Stimulated activated CD4-positive, alpha-beta T cell treated with anti-CD3 and anti-CD28 coated beads, Interleukin-12 subunit alpha, Interleukin-12 subunit beta, amount 100 ng/mL, for 48 hours (primary cell): ENCODE results near the gene BUB1B.

Experiments
- DNase-seq, 3 donors: peaks; one replicate each; pipeline ENCODE4 v3.0.0-alpha.2; 2020; ENCODE audit warnings: low read depth in 2 of 3, low spot score in 1 of 3

BUB1B gene

DNA sequence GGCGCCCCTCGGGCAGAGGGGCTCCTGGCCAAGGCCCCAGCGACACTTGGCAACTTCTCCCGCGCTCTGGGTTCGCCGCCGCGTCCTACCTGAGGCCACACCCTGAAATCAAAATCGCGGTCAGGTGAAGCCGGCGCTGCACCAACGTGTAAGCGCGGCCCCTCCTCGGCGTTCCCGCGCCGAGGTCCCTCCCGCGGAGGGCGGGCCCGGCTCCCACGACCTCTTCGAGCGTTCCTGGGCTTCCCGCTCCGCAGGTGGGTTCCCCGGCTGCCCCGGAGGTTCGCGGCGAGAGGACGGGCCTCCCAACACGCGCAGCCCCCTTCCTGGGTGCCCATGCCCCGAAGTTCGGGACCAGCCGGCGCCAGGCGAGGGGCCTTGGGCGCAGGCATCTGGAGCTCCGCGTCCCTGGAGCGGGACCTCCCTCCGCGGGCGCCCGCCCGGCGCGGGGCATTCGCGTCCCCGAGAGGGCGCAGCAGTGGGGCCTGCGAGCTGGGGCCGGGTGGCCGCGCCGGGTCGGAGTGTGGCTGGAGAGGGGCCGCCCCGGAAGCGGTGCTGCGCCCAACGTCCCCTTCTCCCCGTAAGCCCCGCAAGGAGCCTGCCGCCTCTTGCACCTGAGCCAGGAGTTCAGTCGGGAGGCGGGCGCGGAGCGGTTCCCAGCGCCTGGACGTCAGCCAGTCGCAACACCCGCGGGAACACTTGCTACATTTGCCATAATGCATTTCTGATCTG, 91.7 kb downstream of the BUB1B start:
- no peak for DNase-seq

DNA sequence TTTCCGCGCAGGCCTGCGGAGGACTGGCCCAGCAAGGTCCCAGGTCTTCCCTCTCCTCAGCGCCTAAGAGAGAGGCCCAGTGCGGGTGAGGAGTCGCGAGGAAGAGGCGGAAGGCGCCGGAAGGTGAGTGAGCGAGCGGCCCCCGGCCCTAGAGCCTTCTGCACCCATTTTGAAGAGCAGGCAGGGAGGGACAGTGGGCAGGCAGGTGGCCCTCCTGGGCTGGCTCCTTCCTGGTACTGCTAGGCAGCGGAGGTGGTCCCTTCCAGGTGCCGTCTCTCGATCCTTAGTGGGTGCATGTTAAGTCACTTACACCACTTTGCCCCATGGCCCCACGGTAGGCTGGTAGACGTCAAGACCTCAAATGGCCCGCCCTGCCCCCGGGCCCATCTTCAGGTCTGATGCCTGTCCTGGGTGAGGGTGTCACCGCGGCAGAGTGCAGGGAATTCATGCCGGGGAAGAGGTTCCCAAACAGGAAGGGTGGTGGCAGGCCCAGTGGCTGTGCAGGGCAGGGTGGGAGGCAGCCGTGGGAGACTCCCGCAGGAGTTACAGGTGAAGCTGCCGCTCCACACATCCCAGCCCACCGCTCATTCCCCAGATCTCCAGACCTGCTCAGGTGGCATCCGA, 92.4 kb downstream of the BUB1B start:
- no peak for DNase-seq

DNA sequence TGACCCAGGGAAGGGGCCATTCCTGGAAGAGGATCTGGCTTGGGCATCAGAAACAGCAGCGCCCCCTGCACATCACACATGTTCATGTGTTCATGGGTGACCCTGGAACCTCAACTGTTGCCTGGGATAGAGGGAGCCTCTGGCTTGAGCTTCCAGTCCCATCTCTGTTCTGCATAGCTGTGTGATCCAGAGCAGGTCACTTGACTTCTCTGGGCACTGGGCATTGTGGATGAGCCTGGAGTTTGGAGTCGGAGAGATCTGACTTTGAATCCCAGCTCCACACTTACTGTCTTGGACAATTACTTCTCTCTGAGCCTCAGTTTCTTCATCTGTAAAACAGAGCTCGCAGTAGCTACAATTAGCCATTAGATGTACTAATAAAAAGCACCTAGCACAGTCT, 93.6 kb downstream of the BUB1B start:
- no peak for DNase-seq

DNA sequence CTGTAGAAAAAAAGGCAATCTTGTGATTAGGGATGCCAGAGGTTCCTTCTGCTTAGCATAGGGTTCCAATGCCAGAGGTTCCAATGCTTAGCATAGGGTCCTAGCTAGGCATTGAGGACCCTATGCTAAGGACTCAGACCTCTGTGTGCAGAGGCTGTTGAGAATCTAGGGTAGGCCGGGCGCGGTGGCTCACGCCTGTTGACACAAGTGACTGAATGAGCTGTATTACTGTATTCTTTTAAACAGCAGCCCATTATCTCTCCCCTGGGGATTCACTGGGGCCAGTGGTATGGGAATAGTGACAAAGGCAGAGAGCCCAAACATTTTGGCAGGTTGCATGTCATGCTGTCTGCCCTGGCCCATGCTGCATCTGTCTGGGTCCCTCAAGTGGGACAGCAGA, 94.2 kb downstream of the BUB1B start:
- no peak for DNase-seq

DNA sequence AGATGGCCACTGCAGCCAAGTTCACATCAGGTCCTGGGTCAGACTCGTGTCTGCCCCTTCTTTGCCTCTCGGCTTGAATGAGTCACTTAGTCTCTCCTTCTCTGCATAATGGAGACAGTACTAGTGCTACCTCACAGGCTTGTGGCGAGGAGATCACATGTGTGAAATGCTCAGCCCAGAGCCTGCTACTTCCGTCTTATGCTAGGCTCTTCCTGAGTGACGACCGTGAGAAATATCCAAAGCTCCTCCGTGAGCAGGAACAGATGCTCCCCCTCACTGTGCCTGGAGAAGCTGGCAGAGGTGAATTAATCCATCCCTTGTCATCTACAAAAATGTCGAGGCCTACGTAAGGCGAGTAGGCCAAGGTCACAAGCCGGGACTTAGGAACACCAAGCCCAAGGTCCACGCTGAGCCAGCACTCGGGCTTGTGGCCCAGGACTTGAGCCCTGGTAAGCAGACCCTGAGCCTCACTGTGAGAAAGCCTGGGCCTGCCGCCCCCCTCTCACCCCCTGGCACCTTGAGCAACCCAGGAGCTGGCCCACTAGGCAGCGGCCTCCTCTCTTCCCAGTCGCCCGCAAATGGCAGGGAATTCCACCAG, 95.9 kb downstream of the BUB1B start:
- DNase-seq = no peak

DNA sequence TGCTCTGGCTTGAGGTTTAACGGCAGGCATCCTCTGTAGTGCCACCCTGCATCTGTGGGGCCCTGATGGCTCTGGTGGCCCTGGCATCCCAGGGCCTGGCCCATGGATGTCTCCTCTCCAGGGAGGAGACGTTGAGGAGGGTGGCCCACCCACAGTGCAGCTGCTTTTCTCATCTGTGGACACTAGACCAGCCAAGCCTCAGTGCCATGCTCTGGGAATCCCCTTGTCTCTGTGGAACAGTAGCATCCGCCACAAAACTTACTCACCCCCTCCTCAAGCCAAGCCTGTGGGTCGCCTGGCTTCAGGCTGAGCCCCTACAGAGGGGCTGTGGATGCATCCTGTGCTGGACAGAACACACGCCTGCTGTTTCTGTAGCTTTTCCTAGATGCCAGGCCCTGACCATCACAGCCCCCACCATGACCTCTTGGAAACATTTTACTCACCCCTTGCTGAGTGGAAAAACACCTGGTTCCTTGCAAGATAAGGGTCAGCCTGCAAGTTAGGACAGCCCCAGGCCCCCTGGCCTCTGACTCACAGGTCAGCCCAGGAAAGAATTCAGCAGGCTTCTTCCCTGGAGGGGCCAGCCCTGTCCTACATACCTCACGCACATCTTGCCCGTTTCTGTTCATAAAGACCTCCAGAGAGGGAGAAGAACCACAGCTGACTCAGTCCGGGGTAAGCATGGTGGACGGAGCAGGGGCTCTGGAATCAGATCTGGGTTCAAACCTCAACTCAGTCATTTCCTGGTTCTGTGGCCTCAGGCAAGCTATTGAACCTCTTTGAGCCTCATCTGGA, 97.0 kb downstream of the BUB1B start:
- no peak for DNase-seq

DNA sequence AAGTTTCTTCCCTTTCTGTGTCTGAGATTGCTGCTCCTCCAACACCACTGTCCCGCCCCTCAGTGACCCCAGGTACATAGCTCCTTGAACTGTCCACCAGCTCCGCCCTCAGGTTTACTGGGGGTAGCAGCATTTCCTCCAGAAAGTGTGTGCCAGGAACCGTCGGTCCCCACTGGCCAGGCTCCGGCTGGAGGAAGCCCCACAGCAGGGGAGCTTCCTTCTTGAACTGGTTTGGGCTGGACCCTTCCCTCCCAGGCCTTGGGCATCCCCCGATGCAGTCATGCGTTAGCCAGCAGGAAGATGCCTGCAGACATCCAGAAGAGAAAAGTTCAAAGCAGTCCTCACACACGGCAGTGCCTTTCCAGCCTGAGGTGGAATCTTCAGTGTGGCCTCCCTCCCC, 97.7 kb downstream of the BUB1B start:
- DNase-seq = no peak

DNA sequence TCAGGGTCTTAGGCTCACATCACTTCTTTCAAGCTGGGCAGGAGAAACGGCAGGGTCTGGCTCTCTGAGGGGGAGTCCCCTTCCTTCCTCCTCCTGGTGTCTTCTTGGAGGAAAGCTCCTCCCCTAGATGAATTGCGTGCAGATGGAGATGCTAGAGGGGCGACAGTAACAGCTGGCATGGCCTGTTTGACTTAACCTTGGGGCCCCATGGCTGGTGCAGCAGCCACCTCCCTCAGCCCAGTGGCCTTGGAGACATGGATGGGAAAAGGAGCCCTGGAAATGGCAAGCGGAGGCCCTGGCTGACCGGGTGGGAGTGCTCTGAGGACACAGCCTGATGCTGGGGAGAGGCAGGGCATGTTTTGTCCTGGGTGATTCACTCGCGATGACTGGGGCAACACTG, 98.2 kb downstream of the BUB1B start:
- DNase-seq = no peak

DNA sequence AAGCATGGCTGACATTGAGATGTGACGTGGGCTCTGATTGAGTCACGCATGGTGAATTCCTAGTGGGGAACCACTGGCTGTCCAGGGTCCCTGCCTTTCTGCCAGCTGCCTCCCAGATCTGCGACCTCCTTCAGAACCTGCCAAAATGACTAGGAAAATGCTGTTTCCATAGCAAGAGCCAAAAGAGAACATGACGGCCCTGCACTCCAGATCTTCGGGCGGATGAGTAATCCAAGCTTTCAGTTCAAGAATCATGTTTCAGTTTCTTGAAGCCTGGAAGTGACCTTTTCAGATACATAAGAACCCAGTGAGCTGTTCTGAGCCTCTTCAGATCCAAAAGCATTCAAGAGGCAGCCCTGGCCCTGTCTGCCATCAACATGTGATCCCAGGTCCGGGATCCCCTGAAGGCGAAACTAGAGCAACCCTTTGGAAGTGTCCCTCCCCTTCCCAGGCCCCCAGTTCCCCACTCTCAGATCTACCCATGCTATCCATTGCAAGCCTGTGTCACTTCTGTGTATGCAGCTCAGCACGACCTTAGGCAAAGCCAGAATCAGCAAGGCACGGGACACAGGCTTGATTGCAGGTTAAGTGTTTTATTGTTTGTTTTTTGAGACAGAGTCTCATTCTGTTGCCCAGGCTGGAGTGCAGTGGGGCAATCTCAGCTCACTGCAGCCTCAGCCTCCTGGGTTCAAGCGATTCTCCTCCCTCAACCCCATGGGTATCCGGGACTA, 102.3 kb downstream of the BUB1B start:
- no peak for DNase-seq

DNA sequence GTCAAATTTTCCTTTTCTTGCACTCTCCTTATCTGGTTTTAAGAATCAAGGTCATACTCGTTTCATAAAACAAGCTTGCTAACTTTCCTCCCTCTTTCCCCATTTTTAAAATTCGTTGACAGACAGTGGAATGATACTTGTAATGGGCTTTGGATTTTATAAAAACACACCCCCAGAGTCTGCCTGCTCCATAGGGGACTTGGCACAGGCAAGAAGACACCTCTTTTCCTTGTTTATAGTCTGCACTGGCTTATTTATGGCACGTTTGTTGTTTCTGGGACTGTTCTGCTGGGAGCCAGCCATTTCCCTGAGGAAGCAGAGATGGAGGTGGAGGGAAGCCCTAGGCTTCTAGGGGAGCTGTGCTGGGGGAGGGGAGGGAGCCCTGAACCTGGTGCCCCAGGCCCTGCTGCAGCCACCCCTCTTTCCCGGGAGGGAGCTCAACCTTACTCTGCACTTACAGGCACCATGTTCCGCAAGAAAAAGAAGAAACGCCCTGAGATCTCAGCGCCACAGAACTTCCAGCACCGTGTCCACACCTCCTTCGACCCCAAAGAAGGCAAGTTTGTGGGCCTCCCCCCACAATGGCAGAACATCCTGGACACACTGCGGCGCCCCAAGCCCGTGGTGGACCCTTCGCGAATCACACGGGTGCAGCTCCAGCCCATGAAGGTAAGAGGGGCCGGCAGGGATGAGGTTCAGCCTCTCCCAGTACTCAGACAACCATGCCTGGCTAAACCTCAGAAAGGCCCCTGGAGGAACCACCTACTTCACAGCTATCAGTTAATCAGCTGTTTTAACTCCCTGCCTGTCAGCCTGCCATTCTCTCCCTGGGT, 103.7 kb downstream of the BUB1B start:
- no peak for DNase-seq

DNA sequence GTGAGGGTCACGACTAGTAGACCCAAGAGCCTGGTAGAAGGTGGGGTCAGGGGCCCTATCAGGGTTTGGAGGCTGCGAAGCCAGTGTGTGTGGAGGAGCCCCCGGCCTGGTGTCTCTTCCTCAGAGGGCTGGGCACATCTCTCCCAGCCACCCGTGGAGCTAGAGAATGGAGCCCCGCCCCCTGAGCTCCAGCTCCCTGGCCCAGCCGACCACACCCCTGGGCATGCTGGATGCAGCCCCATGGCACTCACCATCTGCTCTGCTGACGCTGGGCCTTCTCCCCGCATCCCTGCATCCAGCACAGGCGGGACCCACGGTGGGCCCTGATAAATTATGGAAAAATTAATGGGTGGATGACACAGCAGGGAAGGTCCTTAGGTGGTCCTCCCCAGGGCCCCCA, 104.5 kb downstream of the BUB1B start:
- DNase-seq = no peak

DNA sequence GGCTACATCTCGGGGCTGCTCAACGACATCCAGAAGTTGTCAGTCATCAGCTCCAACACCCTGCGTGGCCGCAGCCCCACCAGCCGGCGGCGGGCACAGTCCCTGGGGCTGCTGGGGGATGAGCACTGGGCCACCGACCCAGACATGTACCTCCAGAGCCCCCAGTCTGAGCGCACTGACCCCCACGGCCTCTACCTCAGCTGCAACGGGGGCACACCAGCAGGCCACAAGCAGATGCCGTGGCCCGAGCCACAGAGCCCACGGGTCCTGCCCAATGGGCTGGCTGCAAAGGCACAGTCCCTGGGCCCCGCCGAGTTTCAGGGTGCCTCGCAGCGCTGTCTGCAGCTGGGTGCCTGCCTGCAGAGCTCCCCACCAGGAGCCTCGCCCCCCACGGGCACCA, 105.0 kb downstream of the BUB1B start:
- DNase-seq = no peak

DNA sequence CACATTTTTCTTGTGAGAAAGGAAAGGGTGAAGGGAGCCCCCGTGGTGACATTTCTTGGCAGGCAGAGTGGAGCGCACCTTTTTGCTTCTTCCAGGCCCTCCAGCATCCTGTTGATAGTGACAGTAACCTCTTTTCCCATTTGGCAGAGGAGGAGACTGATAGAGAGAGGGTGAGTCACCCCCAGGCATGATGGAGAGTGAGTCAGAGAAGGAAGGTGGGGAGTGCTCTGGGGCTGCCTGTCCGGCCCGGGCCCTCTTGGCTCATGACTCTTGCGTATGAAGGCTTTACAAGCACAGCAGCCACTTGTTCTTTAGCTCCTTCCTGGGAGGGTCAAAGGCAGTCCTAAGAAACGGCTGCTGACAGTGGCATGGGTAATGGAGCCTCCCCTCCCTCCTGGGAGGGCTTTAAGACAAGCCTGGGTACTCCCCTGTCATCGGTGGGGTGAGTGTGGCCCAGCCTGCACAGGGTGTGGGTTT, 106.0 kb downstream of the BUB1B start:
- DNase-seq = no peak

DNA sequence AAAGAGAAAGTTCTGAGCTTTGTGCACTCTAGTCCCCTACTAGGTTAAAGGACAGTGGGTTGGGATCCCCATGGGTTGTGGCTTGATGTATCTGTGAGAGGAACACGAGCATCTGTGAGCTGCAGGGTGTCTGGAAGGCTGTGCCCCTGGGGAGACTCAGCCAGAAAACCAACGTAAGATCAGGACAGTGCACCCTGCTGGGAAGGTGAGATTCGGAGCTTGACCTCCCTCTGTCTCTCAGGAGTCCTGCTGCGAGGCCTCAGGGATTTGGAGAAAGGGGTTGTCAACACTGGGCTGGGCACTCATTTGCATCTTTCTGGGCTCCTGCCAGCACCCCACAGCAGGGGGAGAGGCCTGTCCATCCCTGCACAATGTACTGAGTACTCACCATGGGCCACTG, 106.8 kb downstream of the BUB1B start:
- no peak for DNase-seq

DNA sequence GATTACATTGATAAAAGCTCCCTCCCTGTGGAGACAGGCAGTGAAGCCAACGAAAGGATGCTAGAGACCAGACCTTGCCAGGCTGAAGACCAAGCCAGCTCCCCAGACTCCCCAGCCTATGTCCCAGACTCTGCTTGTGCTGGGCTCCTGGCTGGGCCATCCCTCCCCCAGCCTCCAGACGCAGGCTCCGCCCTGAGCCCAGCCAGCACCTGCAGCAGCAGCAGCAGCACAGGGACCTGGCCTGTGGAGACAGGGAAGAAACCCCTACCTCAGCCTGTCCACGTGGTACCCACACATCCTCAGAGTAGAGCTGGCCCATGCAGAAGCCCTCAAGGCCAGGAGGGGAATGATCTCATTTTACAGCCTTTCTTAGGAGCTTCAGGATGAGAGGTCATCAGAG, 108.7 kb downstream of the BUB1B start:
- DNase-seq = no peak

DNA sequence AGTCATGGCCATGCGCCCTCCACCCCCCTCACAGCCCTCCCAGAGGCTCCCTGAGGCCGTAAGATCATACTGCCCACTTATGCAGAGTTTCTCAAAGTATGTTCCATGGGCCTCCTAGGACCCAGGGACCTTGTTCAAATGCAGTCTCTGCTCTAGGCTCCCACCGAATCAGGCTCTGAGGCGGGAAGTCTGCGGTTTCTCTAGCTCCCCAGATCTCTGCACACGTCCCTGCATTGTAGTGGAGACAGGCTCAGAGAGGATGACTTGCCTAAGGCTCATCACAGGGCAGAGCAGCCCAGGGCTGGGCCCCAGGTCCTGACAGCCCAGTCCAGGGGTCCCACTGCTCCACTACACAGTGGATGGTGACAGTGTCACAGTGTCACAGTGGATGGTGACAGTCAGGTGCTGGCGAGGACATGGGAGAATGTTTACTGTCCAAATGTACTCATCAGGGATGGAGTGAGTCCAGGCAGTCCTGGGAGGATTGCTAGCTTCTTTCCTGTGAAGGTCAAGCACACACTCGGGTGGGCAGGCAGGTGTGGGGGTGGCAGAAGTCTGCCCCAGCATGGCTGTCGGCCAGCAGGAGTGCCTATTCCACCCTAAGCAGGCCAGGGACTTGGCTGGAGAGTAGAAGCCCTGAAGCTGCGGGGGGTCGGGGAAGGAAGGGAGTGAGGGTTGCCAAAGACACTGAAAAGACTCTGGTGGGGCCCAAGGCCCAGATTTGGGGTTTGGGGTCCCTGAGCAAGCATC, 109.6 kb downstream of the BUB1B start:
- no peak for DNase-seq
